CD14-positive monocyte (primary cell): ENCODE results near the gene LAMB3. TPM values are rescaled to one million over a fixed set of nuclear protein-coding genes. Genes with fewer than 3 reads are reported as not detected.

ENCODE experiments used
- DNase-seq, 3 donors: peaks; one replicate each; pipeline ENCODE4 v3.0.0-alpha.2; 2011 to 2022
- H2AFZ ChIP-seq: 2 replicates; pipeline ENCODE4 v1.6.0; 2012; ENCODE audit warnings: mild to moderate bottlenecking, low read depth, low read length, inconsistent platforms; ENCODE audit not compliant: insufficient read depth, poor library complexity, severe bottlenecking
- H3K27ac ChIP-seq, 2 donors: 1 replicate in 1 of 2; 2 replicates in 1 of 2; pipeline ENCODE4 v1.5.1; 2012 to 2013; ENCODE audit warnings: low read length in 2 of 2, control low read depth in 1 of 2, inconsistent platforms in 1 of 2, low read depth in 1 of 2, mild to moderate bottlenecking in 1 of 2
- H3K27me3 ChIP-seq, 2 donors: one replicate each; pipeline versions ENCODE4 v1.6.0 to v1.6.1; 2011 to 2013; ENCODE audit warnings: low read length in 2 of 2; ENCODE audit not compliant: control insufficient read depth in 2 of 2, insufficient read depth in 2 of 2
- H3K36me3 ChIP-seq, 2 donors: replicated peaks in 1 of 2; 1 replicate in 1 of 2; 2 replicates in 1 of 2; pipeline versions ENCODE4 v1.5.1 to v1.6.1; 2012 to 2013; ENCODE audit warnings: low read length in 2 of 2, control low read depth in 1 of 2, inconsistent platforms in 1 of 2, mild to moderate bottlenecking in 1 of 2; ENCODE audit not compliant: insufficient read depth in 2 of 2, control insufficient read depth in 1 of 2
- H3K4me1 ChIP-seq, 2 donors: 1 replicate in 1 of 2; 2 replicates in 1 of 2; pipeline versions ENCODE4 v1.5.1 to v1.6.1; 2012 to 2013; ENCODE audit warnings: low read length in 2 of 2, control low read depth in 1 of 2, inconsistent platforms in 1 of 2, mild to moderate bottlenecking in 1 of 2, moderate library complexity in 1 of 2; ENCODE audit not compliant: insufficient read depth in 2 of 2, control insufficient read depth in 1 of 2
- H3K4me2 ChIP-seq: replicated peaks from 2 replicates; pipeline ENCODE3; 2012; ENCODE audit warnings: low read length, moderate library complexity, mild to moderate bottlenecking; ENCODE audit not compliant: poor library complexity, severe bottlenecking; ENCODE audit errors: extremely low read depth
- H3K4me3 ChIP-seq, 3 experiments: fragments of 200-600 bp in 1 of 3; sonication (generic) in 1 of 3; replicated peaks in 1 of 3; 1 replicate in 2 of 3; 2 replicates in 1 of 3; pipeline ENCODE4 v1.5.1; 2011 to 2013; ENCODE audit warnings: low read length in 3 of 3, mild to moderate bottlenecking in 3 of 3, control low read depth in 2 of 3, low read depth in 2 of 3, inconsistent platforms in 1 of 3, moderate library complexity in 1 of 3
- H3K79me2 ChIP-seq: 2 replicates; pipeline ENCODE4 v1.6.0; 2012; ENCODE audit warnings: mild to moderate bottlenecking, control low read depth, inconsistent platforms, low read length, moderate library complexity; ENCODE audit not compliant: insufficient read depth
- H3K9ac ChIP-seq: 2 replicates; pipeline ENCODE4 v1.6.0; 2017; ENCODE audit warnings: low read length, mild to moderate bottlenecking; ENCODE audit not compliant: insufficient read depth, poor library complexity, severe bottlenecking
- H3K9me3 ChIP-seq, 2 donors: replicated peaks in 1 of 2; 1 replicate in 1 of 2; 2 replicates in 1 of 2; pipeline versions ENCODE4 v1.5.1 to v1.6.1; 2012 to 2013; ENCODE audit warnings: low read length in 2 of 2, control low read depth in 1 of 2; ENCODE audit not compliant: control insufficient read depth in 1 of 2, insufficient read depth in 1 of 2
- H4K20me1 ChIP-seq: 2 replicates; pipeline ENCODE4 v1.6.0; 2012; ENCODE audit warnings: mild to moderate bottlenecking, low read length, control low read depth, moderate library complexity; ENCODE audit not compliant: insufficient read depth
- H3K27ac Mint-ChIP-seq, 7 donors: one replicate each; pipeline ENCODE4 v1.8.0; 2020; ENCODE audit warnings: mild to moderate bottlenecking in 7 of 7, mixed read lengths in 7 of 7, moderate library complexity in 6 of 7, inconsistent platforms in 2 of 7
- H3K27me3 Mint-ChIP-seq, 3 donors: one replicate each; pipeline ENCODE4 v1.8.0; 2021 to 2022; ENCODE audit warnings: low read depth in 3 of 3, mild to moderate bottlenecking in 3 of 3, mixed read lengths in 3 of 3, moderate library complexity in 3 of 3, inconsistent platforms in 1 of 3
- H3K36me3 Mint-ChIP-seq, 2 donors: one replicate each; pipeline ENCODE4 v1.8.0; 2020; ENCODE audit warnings: mixed read lengths in 2 of 2, inconsistent platforms in 1 of 2, mild to moderate bottlenecking in 1 of 2
- H3K4me1 Mint-ChIP-seq: one replicate; pipeline ENCODE4 v1.8.0; 2020; ENCODE audit warnings: mild to moderate bottlenecking, mixed read lengths
- H3K4me3 Mint-ChIP-seq, 2 donors: one replicate each; pipeline ENCODE4 v1.8.0; 2020; ENCODE audit warnings: mild to moderate bottlenecking in 2 of 2, mixed read lengths in 2 of 2, moderate library complexity in 1 of 2
- H3K9me3 Mint-ChIP-seq, 7 donors: one replicate each; pipeline ENCODE4 v1.8.0; 2020 to 2022; ENCODE audit warnings: mixed read lengths in 7 of 7, mild to moderate bottlenecking in 6 of 7, moderate library complexity in 6 of 7, inconsistent platforms in 2 of 7
- CTCF ChIP-seq: fragments of 200-600 bp; IDR thresholded peaks from one replicate; pipeline ENCODE4 v1.8.0; 2022; ENCODE audit warnings: antibody characterized with exemption, mild to moderate bottlenecking
- whole genome bisulfite sequencing: methylation state at CpG from one replicate; pipeline ENCODE4 v1.1.5; 2013; ENCODE audit warnings: missing lambda C conversion rate; ENCODE audit not compliant: insufficient coverage; 5-methylcytosine and 5-hydroxymethylcytosine counted together
- intact Hi-C, 2 donors: fragments of 100-400 bp; cut with micrococcal nuclease; formaldehyde crosslinking; loops; one replicate each; pipeline versions ENCODE4 v1.15.0 to v1.15.1; 2023
- polyA plus RNA-seq, 3 donors: library from polyadenylated mRNA; depleted of rRNA in 1 of 3; unstranded in 2 of 3; stranded (reverse) in 1 of 3; fragments of 300-500 nt in 2 of 3; fragments of >200 nt in 1 of 3; fragmentation: Illumina TruSeq in 2 of 3; gene quantifications; 1 replicate in 2 of 3; 2 replicates in 1 of 3; pipeline ENCODE4 v1.2.3, GENCODE V29; 2012 to 2021

LAMB3 gene
- polyA plus RNA-seq, 3 donors, result 0.29 to 0.67 (median 0.30) TPM

GRCh38 chr1:209569455-209570207 lies 82.6 kb downstream of the LAMB3 start:
- peak overlapping the region; percentile 44 to 80 for H3K4me3 Mint-ChIP-seq
- Histone ChIP-seq H2AFZ (peak overlapping the region; percentile 57), H3K4me2 (peak overlapping the region; percentile 58), H3K79me2 (no peaks in the 10 kb centered on the region), H3K27ac (no peak overlapping the region), H3K4me3 (peak overlapping the region in 1 of 3 experiments; percentile 63), H3K36me3 (no peaks in the 10 kb centered on the region), H4K20me1 (no peaks in the 10 kb centered on the region), H3K27me3 (peaks cover 2 to 3% of the 10 kb centered on the region in 2 donors), H3K9me3 (no peaks in the 10 kb centered on the region), H3K9ac (no peak overlapping the region), H3K4me1 (peaks cover 0 to 4% of the 10 kb centered on the region in 2 donors)
- intact Hi-C loops, result loop anchor here in 1 of 2 donors (5.0 kb wide), 1 partner anchor 917 kb away; no protein-coding TSS in a partner anchor
- peaks cover 0 to 2% (median 0%) of the 10 kb centered on the region in 7 donors for H3K9me3 Mint-ChIP-seq
- peak overlapping the region in 2 of 7 donors; percentile 32 to 46 for H3K27ac Mint-ChIP-seq
- 23% methylated on average over 7 of the region's 9 CpGs for WGBS
- H3K36me3 Mint-ChIP-seq, result no peaks in the 10 kb centered on the region
- peak; percentile 32 to 57 (median 57) for DNase-seq
- H3K4me1 Mint-ChIP-seq, result peaks cover 8% of the 10 kb centered on the region
- H3K27me3 Mint-ChIP-seq, result peaks cover 18 to 21% (median 20%) of the 10 kb centered on the region in 3 donors
- TF ChIP-seq CTCF, result peak; percentile 84

- no peak for DNase-seq
- Histone ChIP-seq H2AFZ (no peak overlapping the region), H3K9ac (no peak overlapping the region), H3K27me3 (peaks cover 0 to 3% of the 10 kb centered on the region in 2 donors), H3K9me3 (no peaks in the 10 kb centered on the region), H3K4me1 (peaks cover 0 to 4% of the 10 kb centered on the region in 2 donors), H3K4me3 (no peak overlapping the region), H3K79me2 (no peaks in the 10 kb centered on the region), H3K36me3 (no peaks in the 10 kb centered on the region), H3K27ac (no peak overlapping the region), H4K20me1 (no peaks in the 10 kb centered on the region), H3K4me2 (no peak overlapping the region)
- Mint-ChIP-seq H3K27me3 (peaks cover 17 to 22% (median 20%) of the 10 kb centered on the region in 3 donors), H3K9me3 (peaks cover 0 to 2% (median 0%) of the 10 kb centered on the region in 7 donors), H3K4me3 (no peak overlapping the region), H3K36me3 (no peaks in the 10 kb centered on the region), H3K27ac (no peak overlapping the region), H3K4me1 (peaks cover 8% of the 10 kb centered on the region)
- WGBS, result no CpG with 5 or more reads among the region's 1 CpG
- intact Hi-C loops, result loop anchor here in 1 of 2 donors (5.0 kb wide), 1 partner anchor 915 kb away; no protein-coding TSS in a partner anchor
- TF ChIP-seq CTCF, result no peak
These were observed 84.5 kb downstream of the LAMB3 start for GRCh38 chr1:209567698-209568175.
